Upper lobe of right lung (tissue), 1 donor: ENCODE data around the gene KMT5C. TPM values are rescaled to one million over a fixed set of nuclear protein-coding genes. Genes with fewer than 3 reads are reported as not detected.

ENCODE experiments used
- ATAC-seq: fragments of 200-7000 bp; cut with Tn5 transposase; one replicate; pipeline ENCODE4 v1.9.1; 2020; ENCODE audit warnings: mild to moderate bottlenecking, moderate library complexity
- DNase-seq: peaks from one replicate; pipeline ENCODE4 v3.0.0-alpha.2; 2020
- H3K27ac ChIP-seq: fragments of 200-600 bp; one replicate; pipeline ENCODE4 v1.8.0; 2022
- H3K27me3 ChIP-seq: fragments of 200-600 bp; one replicate; pipeline ENCODE4 v1.8.0; 2022; ENCODE audit warnings: mild to moderate bottlenecking
- H3K36me3 ChIP-seq: fragments of 200-600 bp; one replicate; pipeline ENCODE4 v1.8.0; 2022
- H3K4me1 ChIP-seq: fragments of 200-600 bp; one replicate; pipeline ENCODE4 v1.8.0; 2022
- H3K4me3 ChIP-seq: fragments of 200-600 bp; one replicate; pipeline ENCODE4 v1.8.0; 2022; ENCODE audit warnings: mild to moderate bottlenecking
- H3K9me3 ChIP-seq: fragments of 200-600 bp; one replicate; pipeline ENCODE4 v1.8.0; 2022
- CTCF ChIP-seq: fragments of 200-600 bp; IDR thresholded peaks from one replicate; pipeline ENCODE4 v1.8.0; 2022; ENCODE audit warnings: antibody characterized with exemption
- intact Hi-C: fragments of 100-400 bp; cut with DNase I; formaldehyde crosslinking; loops from one replicate; pipeline ENCODE4 v1.11.0; 2022
- total RNA-seq: library from RNA; stranded (reverse); fragmentation: NEBNext Ultra II Directional; extraction: Animal tissue kit (Norgen Biotek cat#: 25700); gene quantifications from one replicate; pipeline ENCODE4 v1.2.1, GENCODE V29; 2021
- donor health status: DM: no; HTN: yes; CAD: no; lungs with severe emphysema.

The KMT5C gene
- total RNA-seq, 1 donor from 2014 or later = 11.7 TPM

GRCh38 chr19:55340784-55341147 lies 1.1 kb downstream of the KMT5C start:
- TF ChIP-seq CTCF = no peak
- Histone ChIP-seq H3K9me3 (no peaks in the 10 kb centered on the region), H3K36me3 (peaks cover 6% of the 10 kb centered on the region), H3K27ac (no peak overlapping the region), H3K4me3 (peak overlapping the region; percentile 67), H3K4me1 (peaks cover 9% of the 10 kb centered on the region), H3K27me3 (no peaks in the 10 kb centered on the region)
- DNase-seq = no peak
- ATAC-seq = no peak
- intact Hi-C loops = no loop called here

DNA sequence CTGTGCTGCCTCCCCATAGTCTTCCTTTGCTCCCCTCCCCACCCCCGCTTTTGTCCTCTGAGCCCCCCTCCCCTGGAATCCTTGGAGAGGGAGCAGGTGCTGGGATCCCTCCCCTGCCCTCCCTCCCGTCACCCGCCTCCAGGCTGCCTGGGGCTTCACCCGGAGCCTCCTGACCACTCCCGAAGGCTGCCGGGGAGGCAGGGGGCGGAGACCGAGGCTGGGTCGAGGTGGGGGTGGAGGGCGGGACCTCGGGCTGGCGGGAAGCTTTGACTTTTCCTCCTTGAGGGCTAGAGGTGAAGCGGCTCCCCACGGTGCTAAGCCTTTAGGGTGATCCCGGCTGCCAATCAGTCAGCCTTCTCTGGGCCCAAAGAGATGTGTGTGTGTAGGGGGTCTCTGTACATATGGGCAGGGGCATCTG lies 1.5 kb downstream of the KMT5C start:
- TF ChIP-seq CTCF = no peak
- intact Hi-C loops = no loop called here
- DNase-seq = peak; percentile 91
- H3K4me1 ChIP-seq = peaks cover 9% of the 10 kb centered on the region
- no peaks in the 10 kb centered on the region for H3K27me3 ChIP-seq
- peak overlapping the region; percentile 67 for H3K4me3 ChIP-seq
- peaks cover 6% of the 10 kb centered on the region for H3K36me3 ChIP-seq
- H3K27ac ChIP-seq = no peak overlapping the region
- no peaks in the 10 kb centered on the region for H3K9me3 ChIP-seq
- peak; percentile 28 for ATAC-seq

- intact Hi-C loops = no loop called here
- Histone ChIP-seq H3K27me3 (no peaks in the 10 kb centered on the region), H3K4me3 (no peak overlapping the region), H3K9me3 (no peaks in the 10 kb centered on the region), H3K27ac (no peak overlapping the region), H3K4me1 (peaks cover 9% of the 10 kb centered on the region), H3K36me3 (peaks cover 6% of the 10 kb centered on the region)
- ATAC-seq (no peak), DNase-seq (no peak)
- TF ChIP-seq CTCF = no peak
These were observed 2.2 kb downstream of the KMT5C start for GRCh38 chr19:55341595-55342531.

- H3K9me3 ChIP-seq = no peaks in the 10 kb centered on the region
- no peak for DNase-seq
- ATAC-seq = no peak
- intact Hi-C loops = no loop called here
- H3K36me3 ChIP-seq = peaks cover 6% of the 10 kb centered on the region
- no peak overlapping the region for H3K4me3 ChIP-seq
- H3K27me3 ChIP-seq = no peaks in the 10 kb centered on the region
- H3K4me1 ChIP-seq = peaks cover 5% of the 10 kb centered on the region
- H3K27ac ChIP-seq = no peak overlapping the region
- no peak for TF ChIP-seq CTCF
These were observed 4.8 kb downstream of the KMT5C start for GRCh38 chr19:55344444-55344843.

DNA sequence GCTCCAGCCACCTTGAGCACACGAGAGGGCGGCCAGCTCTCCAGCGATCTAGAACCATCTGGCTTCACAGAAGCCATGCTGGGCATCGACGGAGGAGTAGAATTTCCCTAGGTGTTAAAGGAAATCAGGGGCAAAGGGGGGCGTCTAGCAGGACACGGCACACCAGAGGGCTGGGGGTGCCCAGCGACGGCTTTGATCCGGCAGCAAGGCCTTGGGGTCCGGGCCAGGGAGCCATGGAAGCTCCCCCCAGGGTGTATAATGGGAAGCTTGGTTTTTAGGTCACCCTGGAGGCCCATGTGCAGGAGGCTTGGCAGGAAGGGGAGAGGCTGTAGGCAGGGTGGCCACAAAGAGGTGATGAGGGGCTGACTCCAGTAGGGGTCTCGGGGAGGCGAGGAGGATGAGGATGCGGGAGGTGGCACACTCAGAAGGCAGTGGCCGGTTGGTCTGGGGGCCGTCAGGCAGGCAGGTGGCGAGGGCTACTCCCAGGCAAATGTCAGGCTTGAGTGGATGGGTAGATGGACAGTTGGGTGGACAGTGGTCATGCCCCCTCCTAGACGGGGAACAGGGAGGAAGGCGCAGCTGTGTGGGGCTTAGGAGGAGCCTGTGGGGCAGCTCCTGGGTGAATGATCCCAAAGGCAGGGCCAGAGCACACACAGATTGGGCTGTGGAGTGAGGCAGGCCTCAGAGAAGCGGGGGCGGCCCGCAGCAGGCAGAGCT lies 5.6 kb downstream of the KMT5C start:
- intact Hi-C loops = no loop called here
- H3K36me3 ChIP-seq = peaks cover 6% of the 10 kb centered on the region
- ATAC-seq = no peak
- no peak for TF ChIP-seq CTCF
- no peak for DNase-seq
- H3K4me3 ChIP-seq = no peak overlapping the region
- H3K9me3 ChIP-seq = no peaks in the 10 kb centered on the region
- no peaks in the 10 kb centered on the region for H3K27me3 ChIP-seq
- H3K4me1 ChIP-seq = peaks cover 4% of the 10 kb centered on the region
- H3K27ac ChIP-seq = no peak overlapping the region
